ENCODE results near the gene ST3GAL4.

GRCh38 chr11:126392633-126393013, 37.1 kb downstream of the ST3GAL4 start:
- TF ChIP-seq CTCF (IDR thresholded peaks at IDR 0.05): no peak
- no peak for TF ChIP-seq JUND (IDR thresholded peaks at IDR 0.05)
- TF ChIP-seq RAD21 (IDR thresholded peaks at IDR 0.05; ENCODE audit: low read length): no peak
- TF ChIP-seq EZH2phosphoT487 (IDR thresholded peaks at IDR 0.05; ENCODE audit: borderline replicate concordance, low read depth): no peak
- TF ChIP-seq RCOR1 (IDR thresholded peaks at IDR 0.05; ENCODE audit: low read length): no peak
- TF ChIP-seq TCF12 (IDR thresholded peaks at IDR 0.05): no peak
- TF ChIP-seq GABPA (IDR thresholded peaks at IDR 0.05; ENCODE audit: low read depth): no peak
- no peak for TF ChIP-seq REST (IDR thresholded peaks at IDR 0.05; ENCODE audit: low read depth, low read length)
- no peak for TF ChIP-seq POLR2AphosphoS5 (IDR thresholded peaks at IDR 0.05; ENCODE audit: low read depth, low read length)
- TF ChIP-seq EP300 (IDR thresholded peaks at IDR 0.05; ENCODE audit: borderline replicate concordance in 1 of 2, low read depth in 1 of 2, low read length in 1 of 2): no peak
- TF ChIP-seq YY1 (IDR thresholded peaks at IDR 0.05; ENCODE audit: low read depth): no peak
- no peak for TF ChIP-seq PBX3 (IDR thresholded peaks at IDR 0.05)
- TF ChIP-seq MAX (IDR thresholded peaks at IDR 0.05; ENCODE audit: low read depth): no peak
